SIG-M5 (cell line): ENCODE results near the gene MUSK.
"Not testable (repeated sequence)": the region's sequence is repeated elsewhere in the genome, so short reads cannot be mapped to it uniquely, and the experiment has no call there.

Source experiments
- DNase-seq: peaks from one replicate; lab custom pipeline; 2025; lab: John Stamatoyannopoulos, UW

MUSK gene

DNA sequence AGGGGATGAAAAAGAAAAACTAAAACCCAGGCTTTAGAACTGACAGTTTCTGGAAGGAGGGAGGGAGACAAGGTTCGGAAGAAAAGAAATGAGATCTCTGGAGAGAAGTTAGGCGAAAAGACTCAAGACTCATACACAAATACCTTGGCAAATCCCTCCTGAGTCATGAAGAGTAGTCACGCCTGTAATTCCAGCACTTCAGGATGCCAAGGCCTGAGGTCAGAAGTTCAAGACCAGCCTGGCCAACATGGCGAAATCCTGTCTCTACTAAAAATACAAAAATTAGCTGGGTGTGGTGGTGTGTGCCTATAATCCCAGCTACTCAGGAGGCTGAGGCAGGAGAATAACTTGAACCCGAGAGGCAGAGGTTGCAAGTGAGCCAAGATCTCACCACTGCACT is 27.3 kb downstream of the MUSK start:
- DNase-seq = not testable (repeated sequence)

- no peak for DNase-seq
Measured at GRCh38 chr9:110700953-110701352, 32.4 kb downstream of the MUSK start.

GRCh38 chr9:110703669-110704068 is 35.1 kb downstream of the MUSK start:
- no peak for DNase-seq

DNA sequence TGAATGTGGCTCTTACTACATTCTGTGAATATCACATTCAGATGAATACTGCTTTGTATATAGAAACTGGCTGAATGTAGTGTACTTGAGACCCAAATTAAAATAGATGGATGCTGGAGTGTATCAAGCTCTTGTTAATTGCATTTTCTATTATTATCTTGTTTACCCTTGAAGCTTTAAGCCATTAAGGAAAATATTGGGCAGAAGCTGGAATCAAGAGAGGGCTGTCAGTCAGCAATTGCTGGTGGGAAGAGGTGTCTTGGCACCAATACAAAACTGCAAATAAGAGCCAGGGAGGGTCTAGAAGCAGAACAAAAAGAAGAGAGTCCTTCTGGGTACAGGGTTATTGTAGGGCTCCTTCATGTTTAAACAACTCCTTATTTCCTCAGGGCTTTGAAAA is 38.8 kb downstream of the MUSK start:
- no peak for DNase-seq

GRCh38 chr9:110710420-110710819 is 41.8 kb downstream of the MUSK start:
- DNase-seq = no peak

DNA sequence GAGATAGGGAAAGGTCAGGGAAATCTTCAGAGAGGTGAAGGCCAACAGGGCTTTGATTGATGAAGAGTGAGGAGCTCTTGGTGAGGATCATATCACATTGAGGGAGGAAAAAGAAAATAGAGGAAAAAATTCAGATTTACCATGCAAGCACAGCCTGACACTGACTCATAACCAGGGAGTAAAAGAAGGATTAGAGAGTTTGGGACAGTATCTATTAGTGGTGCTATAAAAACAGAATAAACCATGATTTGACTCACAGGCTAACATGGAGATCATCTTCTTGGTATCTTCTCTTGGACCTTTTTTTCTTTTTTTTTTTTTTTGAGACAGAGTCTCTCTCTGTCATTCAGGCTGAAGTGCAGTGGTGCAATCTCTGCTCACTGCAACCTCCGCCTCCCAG is 44.4 kb downstream of the MUSK start:
- no peak for DNase-seq

DNA sequence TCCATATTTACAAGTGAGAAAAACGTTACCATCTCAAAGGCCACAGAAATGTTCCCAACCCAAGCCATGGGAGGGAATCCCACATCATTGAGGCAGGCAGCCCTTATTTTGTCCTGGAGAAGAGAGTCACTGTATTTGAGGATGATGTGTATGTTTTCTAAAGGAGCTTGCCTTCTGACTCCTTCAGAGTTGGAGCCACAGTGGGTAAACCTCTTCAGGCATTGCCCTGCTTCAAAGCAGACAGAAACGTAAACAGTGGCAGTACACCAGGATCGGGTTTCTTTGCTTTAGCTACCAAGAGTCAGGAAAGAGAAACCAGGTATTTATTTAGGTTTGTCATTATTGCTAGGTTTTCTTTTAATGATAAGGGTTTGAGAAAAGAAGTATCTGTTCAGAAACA is 45.7 kb downstream of the MUSK start:
- DNase-seq = no peak

DNA sequence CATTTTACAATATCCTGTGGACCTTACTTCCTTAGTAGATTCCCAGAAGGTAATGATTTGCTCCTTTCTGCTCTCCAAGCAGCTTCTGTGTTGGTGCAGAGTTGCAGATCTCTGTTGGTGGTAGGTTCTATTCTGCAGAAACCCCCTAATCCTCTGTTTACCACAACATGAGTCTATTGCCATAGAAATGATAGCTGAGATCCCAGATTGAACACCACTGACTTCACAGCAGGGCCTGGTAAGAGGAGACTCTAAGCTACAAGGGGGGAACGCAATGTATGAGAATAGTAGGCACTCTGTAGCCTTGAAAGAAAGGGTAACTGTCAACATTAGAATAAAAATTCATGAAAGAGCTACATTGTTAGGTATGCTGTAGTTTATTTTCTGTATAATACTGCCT is 59.5 kb downstream of the MUSK start:
- DNase-seq = no peak

- DNase-seq = no peak
Measured at GRCh38 chr9:110729641-110730040, 61.0 kb downstream of the MUSK start.

- DNase-seq = no peak
Measured at GRCh38 chr9:110731437-110732028, 62.9 kb downstream of the MUSK start.

GRCh38 chr9:110738982-110739381 is 70.4 kb downstream of the MUSK start:
- no peak for DNase-seq

DNA sequence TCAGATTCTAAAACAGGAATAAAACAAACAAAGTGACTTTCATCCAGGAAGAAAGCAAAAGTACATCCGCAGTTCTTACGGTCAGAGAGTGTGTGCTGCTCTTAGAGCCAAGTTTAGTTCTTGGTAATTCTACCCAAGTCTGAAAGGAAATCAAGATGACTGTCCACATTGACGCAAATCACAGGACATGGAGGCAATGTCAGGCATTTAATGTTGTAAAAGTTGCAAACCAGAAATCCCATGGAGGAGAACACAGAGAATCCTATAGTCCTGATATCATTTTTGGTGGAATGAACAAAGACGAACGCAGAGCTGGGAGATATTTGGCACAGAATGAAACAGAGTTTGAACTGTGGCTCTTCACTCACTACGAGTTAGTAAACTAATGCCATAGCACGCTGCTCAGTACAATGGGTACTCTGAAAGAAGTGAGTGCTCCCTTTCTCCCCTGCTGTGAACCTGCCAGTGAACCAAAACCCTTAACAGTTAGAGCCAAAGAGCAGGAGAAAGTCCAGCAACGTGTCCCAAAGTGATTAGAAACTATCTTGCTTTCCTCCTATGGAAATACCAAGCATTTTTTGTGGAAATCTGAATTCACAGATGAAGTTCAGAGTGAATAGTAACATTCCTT is 74.3 kb downstream of the MUSK start:
- DNase-seq = no peak

DNA sequence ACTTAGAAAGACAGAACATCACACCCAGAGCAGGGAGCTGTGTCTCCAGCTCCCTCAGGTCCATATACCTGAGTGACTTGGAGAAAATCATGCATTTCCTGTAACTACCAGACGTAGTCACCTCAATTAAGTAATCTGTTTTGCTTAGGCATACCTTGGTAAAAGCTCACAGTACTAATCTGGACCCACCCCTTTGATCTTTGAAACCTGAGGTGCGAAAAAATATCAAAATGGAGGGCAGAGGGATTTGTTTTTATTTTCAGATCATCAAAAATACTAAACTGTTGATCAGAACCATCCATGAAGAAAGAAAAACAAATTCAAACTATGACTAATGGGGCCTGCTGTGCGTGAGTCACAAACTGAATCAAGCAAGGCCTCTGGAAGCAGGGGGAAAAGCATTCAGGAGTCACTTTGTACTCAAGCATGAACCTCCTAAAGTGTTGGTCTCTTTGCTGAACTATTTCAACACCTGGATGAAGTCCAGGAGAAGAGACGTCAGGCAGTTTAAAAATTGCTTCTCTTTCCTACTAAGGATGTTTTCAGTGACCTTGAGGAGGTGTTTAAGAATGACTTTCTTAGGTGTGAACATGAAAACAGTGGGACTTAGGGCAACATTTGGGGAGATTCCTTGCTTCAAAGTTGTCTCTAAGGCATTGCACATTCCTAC is 76.3 kb downstream of the MUSK start:
- DNase-seq = no peak

GRCh38 chr9:110745676-110746075 is 77.1 kb downstream of the MUSK start:
- no peak for DNase-seq

DNA sequence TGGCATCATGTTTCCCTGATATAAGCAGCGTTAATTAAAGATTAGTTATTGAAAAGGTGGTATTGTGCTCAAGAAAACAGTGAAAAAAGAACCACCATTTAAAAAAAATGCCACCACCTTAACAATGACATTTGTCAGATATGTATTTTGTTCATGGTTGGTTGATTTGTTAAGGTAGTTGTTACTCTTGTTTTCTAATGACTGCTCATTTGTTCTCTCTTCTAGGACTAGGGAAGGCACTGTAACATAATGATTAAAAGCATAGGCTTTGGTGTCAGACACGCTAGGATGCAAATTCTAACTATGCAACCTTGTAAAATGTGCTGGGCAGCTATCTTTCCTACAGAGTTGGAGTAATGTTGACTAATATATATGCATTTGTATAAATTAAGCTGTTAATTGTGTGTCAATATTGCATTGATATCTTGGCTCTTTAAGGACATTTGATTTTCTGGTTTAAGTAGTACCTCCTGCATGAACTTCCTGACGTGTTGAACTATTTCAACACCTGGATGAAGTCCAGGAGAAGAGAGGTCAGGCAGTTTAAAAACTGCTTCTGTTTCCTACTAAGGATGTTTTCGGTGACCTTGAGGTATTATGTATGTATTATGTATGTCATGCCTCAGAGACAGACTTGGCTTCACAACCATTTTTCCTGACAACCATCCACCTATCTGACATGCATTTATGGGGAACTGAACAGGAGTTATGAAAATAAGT is 77.8 kb downstream of the MUSK start:
- DNase-seq = no peak

GRCh38 chr9:110748251-110748893 is 79.8 kb downstream of the MUSK start:
- no peak for DNase-seq

GRCh38 chr9:110750272-110750671 is 81.7 kb downstream of the MUSK start:
- no peak for DNase-seq

GRCh38 chr9:110751971-110752370 is 83.4 kb downstream of the MUSK start:
- DNase-seq = no peak

DNA sequence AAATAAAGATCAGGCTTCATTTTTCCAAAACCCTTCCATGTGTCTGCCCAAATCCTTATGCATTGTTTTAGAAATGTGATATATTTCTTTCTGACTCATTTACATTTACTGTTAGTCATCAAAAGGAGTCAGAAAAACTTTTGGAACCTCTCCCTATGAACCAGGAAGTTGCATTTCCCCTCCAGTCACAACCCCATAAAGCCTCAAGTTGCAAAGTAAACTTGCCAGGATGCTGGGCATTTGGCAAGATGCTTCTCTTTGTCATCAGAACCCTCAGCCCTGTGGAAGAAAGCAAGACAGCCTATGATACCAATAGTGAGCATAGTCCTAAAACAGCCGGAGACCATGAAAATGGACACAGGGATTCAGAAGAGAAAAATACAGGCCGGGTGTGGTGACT is 84.2 kb downstream of the MUSK start:
- DNase-seq = no peak

GRCh38 chr9:110753731-110754231 is 85.2 kb downstream of the MUSK start:
- no peak for DNase-seq

DNA sequence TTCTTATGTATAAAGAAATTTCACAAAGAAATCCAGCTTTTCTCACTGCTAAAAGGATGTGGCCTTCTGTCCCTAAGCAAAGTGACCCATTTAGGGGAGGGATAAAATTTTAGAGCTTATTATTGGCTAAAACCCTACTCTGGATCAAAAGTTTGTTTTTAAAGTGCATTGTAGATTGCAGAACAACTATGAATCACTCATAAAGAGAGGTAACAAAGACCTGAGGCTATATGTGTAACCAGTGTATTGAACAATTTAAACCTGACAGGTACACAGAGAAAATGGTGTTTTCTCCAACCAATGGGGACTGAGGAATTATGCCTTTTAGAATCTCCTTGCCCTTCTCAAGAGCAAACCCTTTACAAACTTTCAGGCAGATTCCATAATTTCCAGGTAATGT is 86.6 kb downstream of the MUSK start:
- DNase-seq = no peak

DNA sequence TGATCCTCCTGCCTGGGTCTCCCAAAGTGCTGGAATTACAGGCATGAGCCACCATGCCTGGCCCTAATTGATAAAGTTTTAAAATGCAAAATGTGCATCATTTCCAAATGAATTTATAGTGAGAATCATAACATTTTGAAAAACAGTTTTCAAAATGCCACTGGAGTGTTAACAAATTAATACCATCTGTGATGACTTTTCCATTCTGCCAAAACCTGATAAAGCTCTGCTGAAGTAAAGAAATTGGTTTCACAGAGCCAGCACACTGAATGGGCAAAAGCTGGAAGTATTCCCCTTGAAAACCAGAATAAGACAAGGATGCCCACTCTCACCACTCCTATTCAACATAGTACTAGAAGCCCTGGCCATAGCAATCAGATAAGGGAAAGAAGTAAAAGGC is 89.6 kb downstream of the MUSK start:
- no peak for DNase-seq
